GM19193 (cell line): ENCODE measurements around the gene SSU72.

Source experiments
- POLR2A ChIP-seq: IDR thresholded peaks from 4 replicates; pipeline ENCODE4 v1.6.1; 2011; ENCODE audit not compliant: insufficient read depth, insufficient read length; ENCODE audit errors: extremely low read depth

Gene SSU72

DNA sequence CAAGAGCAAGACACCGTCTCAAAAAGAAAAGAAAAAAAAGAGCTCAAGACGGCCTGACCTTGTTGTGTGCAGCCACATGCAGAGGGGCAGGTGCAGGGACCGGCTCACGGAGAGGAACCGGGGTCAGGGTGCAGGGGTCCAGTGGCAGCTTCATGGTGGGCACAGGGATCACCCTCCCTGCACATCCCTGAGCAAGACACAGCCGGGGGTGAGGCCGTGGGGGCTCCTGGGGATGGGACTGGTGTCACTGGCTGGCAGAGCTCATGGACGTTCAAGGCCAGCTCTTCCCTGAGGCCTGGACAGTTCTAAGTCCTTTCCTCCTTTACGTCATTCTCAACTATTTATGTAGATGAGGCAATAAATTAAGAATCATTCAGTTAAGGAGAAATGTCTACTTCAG, 27.7 kb downstream of the SSU72 start:
- no peak for TF ChIP-seq POLR2A

GRCh38 chr1:1545946-1546737, 28.5 kb downstream of the SSU72 start:
- TF ChIP-seq POLR2A, result no peak

DNA sequence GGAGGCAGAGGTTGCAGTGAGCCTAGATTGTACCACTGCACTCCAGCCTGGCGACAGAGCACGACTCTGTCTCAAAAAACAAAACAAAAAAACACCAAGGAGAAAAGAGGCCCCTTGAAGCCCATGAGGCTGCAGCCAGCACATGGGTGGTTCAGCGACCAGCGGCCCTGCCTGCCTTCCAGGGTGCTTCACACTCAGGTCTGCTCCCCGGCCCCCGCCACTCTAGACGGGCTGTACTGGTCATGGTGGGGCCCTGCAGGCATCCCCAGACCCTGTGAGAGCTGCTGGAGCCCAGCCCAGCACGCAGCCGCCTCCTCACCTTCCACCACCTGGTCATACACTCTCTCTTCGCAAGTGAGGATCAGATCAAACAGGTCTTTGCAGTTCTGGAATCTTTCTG, 30.1 kb downstream of the SSU72 start:
- TF ChIP-seq POLR2A, result no peak

GRCh38 chr1:1543706-1544099, 31.0 kb downstream of the SSU72 start:
- no peak for TF ChIP-seq POLR2A

DNA sequence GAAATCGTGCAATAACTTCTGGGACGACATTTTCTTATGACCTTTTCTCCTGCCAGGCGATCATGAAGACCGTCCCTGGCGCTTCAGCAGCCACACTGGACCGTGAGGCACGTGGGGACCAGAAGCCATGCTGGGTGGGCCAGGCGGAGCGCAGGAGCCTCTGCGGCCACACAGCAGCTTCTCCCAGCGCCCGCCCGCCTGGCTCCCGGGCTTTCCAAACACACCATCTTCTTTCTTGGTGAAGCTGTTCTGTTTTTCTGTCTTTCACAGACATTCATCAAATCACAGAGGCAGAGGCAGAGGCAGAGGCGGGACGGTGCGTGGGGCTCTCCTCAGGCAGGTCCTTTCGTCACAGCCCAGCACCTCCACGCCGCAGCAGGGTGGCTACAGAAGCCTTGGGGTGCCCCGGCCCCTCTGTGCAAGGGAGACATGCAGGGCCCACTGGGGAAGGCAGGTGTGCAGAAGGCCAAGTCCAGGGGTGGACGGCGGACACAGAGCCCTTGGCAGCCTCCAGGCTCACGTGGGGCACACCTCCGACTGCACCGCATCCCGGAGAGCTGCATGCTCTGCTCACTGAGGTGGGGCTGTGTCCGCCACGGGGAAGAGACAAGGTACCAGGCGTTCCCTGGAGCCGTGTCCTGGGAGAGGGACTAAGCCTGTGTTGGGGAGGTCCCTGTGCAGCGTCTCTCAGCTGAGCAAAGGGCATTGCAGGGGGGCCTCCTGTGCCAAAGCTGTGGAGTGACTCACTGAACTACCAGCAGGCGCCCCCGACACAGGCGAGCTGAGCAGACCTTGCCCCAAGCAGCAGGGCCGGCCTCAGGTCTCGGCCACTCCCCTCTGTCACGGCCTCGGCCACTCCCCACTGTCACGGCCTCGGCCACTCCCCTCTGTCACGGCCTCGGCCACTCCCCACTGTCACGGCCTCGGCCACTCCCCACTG, 31.6 kb downstream of the SSU72 start:
- no peak for TF ChIP-seq POLR2A

GRCh38 chr1:1541956-1542765, 32.5 kb downstream of the SSU72 start:
- no peak for TF ChIP-seq POLR2A

DNA sequence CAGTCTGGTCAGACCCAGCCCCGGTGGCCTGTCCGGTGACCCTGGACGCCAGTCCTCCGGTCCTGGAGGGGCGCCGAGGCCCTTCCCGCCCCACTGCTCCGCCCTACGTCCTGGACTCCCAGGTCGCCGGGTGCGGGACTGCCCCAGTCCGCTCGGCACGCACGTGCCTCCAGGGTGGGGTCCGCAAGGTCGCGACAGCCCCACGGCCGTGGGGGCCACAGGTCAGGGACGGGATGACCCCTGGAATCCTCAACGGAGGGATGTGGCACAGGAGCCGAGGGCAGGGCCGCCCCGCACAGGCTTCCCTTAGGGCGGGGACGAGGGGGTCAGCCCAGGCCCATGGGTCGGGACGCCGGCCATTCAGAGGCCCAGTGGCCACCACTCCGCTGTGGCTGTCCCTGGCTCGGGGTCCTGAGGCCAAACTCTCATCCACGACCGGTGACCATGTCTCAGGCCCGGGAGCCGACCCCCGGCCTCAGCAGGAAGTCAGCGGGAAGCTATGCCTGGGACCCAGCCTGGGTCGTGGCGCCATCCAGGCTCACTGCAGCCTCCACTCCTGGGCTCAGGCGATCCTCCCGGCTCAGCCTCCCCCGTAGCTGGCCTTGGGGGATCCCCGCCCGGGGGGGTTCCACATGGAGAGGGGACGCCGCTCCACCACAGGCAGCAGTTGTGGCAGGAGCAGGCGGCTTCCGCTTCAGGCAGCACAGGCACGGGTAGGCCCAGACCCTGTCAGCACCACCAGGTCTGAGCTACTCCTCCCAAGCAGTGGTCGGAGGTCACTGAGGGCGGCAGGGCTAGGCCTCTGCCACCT, 33.6 kb downstream of the SSU72 start:
- TF ChIP-seq POLR2A, result no peak

- no peak for TF ChIP-seq POLR2A
These were observed 34.4 kb downstream of the SSU72 start, which contains the start of gene TMEM240 for GRCh38 chr1:1540090-1540817. TMEM240 (minus strand) TSS chr1:1540624; CDS start chr1:1540346, 278 bp downstream.

- TF ChIP-seq POLR2A, result no peak
These were observed 35.2 kb downstream of the SSU72 start for GRCh38 chr1:1539310-1540089.

DNA sequence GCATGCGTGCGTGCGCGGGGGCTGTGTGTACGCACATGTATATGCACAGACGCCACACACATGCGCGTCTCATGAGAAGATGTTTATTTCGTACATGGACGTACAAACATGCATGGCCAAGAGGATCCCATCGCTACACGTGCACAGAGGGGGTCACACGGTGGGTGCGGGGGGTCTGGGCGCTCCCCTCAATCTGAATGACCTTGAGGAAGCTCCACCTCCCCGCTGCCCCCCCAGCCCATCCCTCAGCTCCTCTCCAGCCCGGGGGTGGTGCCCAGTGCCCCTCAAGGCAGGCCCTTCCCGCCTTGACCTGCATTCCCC, 35.7 kb downstream of the SSU72 start:
- TF ChIP-seq POLR2A, result no peak

GRCh38 chr1:1538334-1538733, 36.3 kb downstream of the SSU72 start:
- TF ChIP-seq POLR2A, result no peak

GRCh38 chr1:1537626-1538250, 36.9 kb downstream of the SSU72 start:
- TF ChIP-seq POLR2A, result no peak
